Liver (tissue), 9 donors: ENCODE measurements around the gene NCAPD2. TPM values are rescaled to one million over a fixed set of nuclear protein-coding genes. Genes with fewer than 3 reads are reported as not detected.
"Not testable (repeated sequence)": the region's sequence is repeated elsewhere in the genome, so short reads cannot be mapped to it uniquely, and the experiment has no call there.

ENCODE experiments used
- DNase-seq: peaks from one replicate; pipeline ENCODE4 v3.0.0-alpha.2; 2017; ENCODE audit warnings: low spot score
- H3K27ac ChIP-seq, 2 donors: one replicate each; pipeline ENCODE4 v1.7.0; 2013; ENCODE audit warnings: inconsistent platforms in 2 of 2, low read length in 2 of 2, control low read depth in 1 of 2, low read depth in 1 of 2, mild to moderate bottlenecking in 1 of 2
- H3K27me3 ChIP-seq, 4 donors: one replicate each; pipeline versions ENCODE4 v1.6.1 to v1.7.0; 2013; ENCODE audit warnings: low read length in 3 of 4, inconsistent platforms in 1 of 4, mild to moderate bottlenecking in 1 of 4, moderate library complexity in 1 of 4; ENCODE audit not compliant: control insufficient read depth in 4 of 4, insufficient read depth in 4 of 4
- H3K36me3 ChIP-seq, 4 donors: one replicate each; pipeline versions ENCODE4 v1.6.1 to v1.7.0; 2013; ENCODE audit warnings: low read length in 3 of 4, mild to moderate bottlenecking in 3 of 4, low read depth in 1 of 4, moderate library complexity in 1 of 4; ENCODE audit not compliant: control insufficient read depth in 4 of 4, insufficient read depth in 3 of 4
- H3K4me1 ChIP-seq, 4 donors: one replicate each; pipeline versions ENCODE4 v1.6.1 to v1.7.0; 2013; ENCODE audit warnings: low read length in 3 of 4, mild to moderate bottlenecking in 3 of 4, moderate library complexity in 1 of 4; ENCODE audit not compliant: control insufficient read depth in 4 of 4, insufficient read depth in 4 of 4
- H3K4me3 ChIP-seq, 3 donors: one replicate each; pipeline versions ENCODE4 v1.6.1 to v1.7.0; 2013; ENCODE audit warnings: low read length in 3 of 3, control low read depth in 1 of 3, low read depth in 1 of 3, mild to moderate bottlenecking in 1 of 3
- H3K9ac ChIP-seq, 2 donors: one replicate each; pipeline ENCODE4 v1.7.0; 2013; ENCODE audit warnings: low read length in 2 of 2, mild to moderate bottlenecking in 2 of 2, moderate library complexity in 2 of 2, control low read depth in 1 of 2, low read depth in 1 of 2
- H3K9me3 ChIP-seq, 4 donors: one replicate each; pipeline versions ENCODE4 v1.6.1 to v1.7.0; 2013; ENCODE audit warnings: low read length in 3 of 4; ENCODE audit not compliant: control insufficient read depth in 4 of 4
- EGR1 ChIP-seq, 2 donors: IDR thresholded peaks; 2 replicates each; pipeline ENCODE4 v1.6.1; 2016 to 2018; ENCODE audit warnings: antibody characterized with exemption in 2 of 2, low read depth in 2 of 2
- FOXA1 ChIP-seq: IDR thresholded peaks from 2 replicates; pipeline ENCODE4 v1.6.1; 2016; ENCODE audit warnings: antibody characterized with exemption
- FOXA2 ChIP-seq: IDR thresholded peaks from 2 replicates; pipeline ENCODE4 v1.6.1; 2016; ENCODE audit warnings: antibody characterized with exemption
- GABPA ChIP-seq, 2 donors: IDR thresholded peaks in 1 of 2; conservative IDR thresholded peaks in 1 of 2; 2 replicates each; pipeline ENCODE4 v1.6.1; 2016; ENCODE audit warnings: antibody characterized with exemption in 2 of 2, mild to moderate bottlenecking in 1 of 2, moderate library complexity in 1 of 2
- HNF4A ChIP-seq, 2 donors: conservative IDR thresholded peaks; 2 replicates each; pipeline ENCODE4 v1.6.1; 2016; ENCODE audit warnings: antibody characterized with exemption in 2 of 2, mild to moderate bottlenecking in 2 of 2
- HNF4G ChIP-seq: IDR thresholded peaks from 2 replicates; pipeline ENCODE4 v1.6.1; 2016; ENCODE audit warnings: antibody characterized with exemption
- JUND ChIP-seq, 2 donors: IDR thresholded peaks; 2 replicates each; pipeline ENCODE4 v1.6.1; 2016; ENCODE audit warnings: antibody characterized with exemption in 2 of 2
- NR2F2 ChIP-seq: IDR thresholded peaks from 2 replicates; pipeline ENCODE4 v1.6.1; 2016; ENCODE audit warnings: antibody characterized with exemption
- RAD21 ChIP-seq, 2 donors: IDR thresholded peaks; 2 replicates each; pipeline ENCODE4 v1.6.1; 2016; ENCODE audit warnings: antibody characterized with exemption in 2 of 2, mild to moderate bottlenecking in 2 of 2
- RXRA ChIP-seq, 2 donors: IDR thresholded peaks; 2 replicates each; pipeline ENCODE4 v1.6.1; 2017 to 2018; ENCODE audit warnings: antibody characterized with exemption in 2 of 2, mild to moderate bottlenecking in 1 of 2
- SP1 ChIP-seq: IDR thresholded peaks from 2 replicates; pipeline ENCODE4 v1.6.1; 2018; ENCODE audit warnings: antibody characterized with exemption, mild to moderate bottlenecking
- TAF1 ChIP-seq: conservative IDR thresholded peaks from 2 replicates; pipeline ENCODE4 v1.6.1; 2016; ENCODE audit warnings: antibody characterized with exemption, mild to moderate bottlenecking
- YY1 ChIP-seq: IDR thresholded peaks from 2 replicates; pipeline ENCODE4 v1.6.1; 2016; ENCODE audit warnings: antibody characterized with exemption, mild to moderate bottlenecking
- WGBS: extraction: QIAGEN DNeasy Blood & Tissue Kit; methylation state at CpG from one replicate; pipeline ENCODE4 v1.1.7; 2013; 5-methylcytosine and 5-hydroxymethylcytosine counted together
- polyA plus RNA-seq, 2 donors: library from polyadenylated mRNA; stranded (reverse) in 1 of 2; unstranded in 1 of 2; fragments of 200-250 nt in 1 of 2; fragments of >200 nt in 1 of 2; fragmentation: Nextera tagmentation in 1 of 2; extraction: Ambion mirVana in 1 of 2; gene quantifications; one replicate each; pipeline versions ENCODE4 v1.2.1 to v1.2.3, GENCODE V29; 2013 to 2015
- total RNA-seq, 2 donors: library from RNA; depleted of rRNA; stranded (reverse); fragments of >200 nt; gene quantifications; one replicate each; pipeline ENCODE4 v1.2.3, GENCODE V29; 2014
- TF ChIP-seq, protein P1 (sequence below): IDR thresholded peaks from 2 replicates; pipeline ENCODE4 v1.6.1; 2016; ENCODE audit warnings: antibody characterized with exemption
- TF ChIP-seq, protein P2 (sequence below): IDR thresholded peaks from 2 replicates; pipeline ENCODE4 v1.6.1; 2016; ENCODE audit warnings: antibody characterized with exemption
- TF ChIP-seq, protein P3 (sequence below): IDR thresholded peaks from 2 replicates; pipeline ENCODE4 v1.6.1; 2016; ENCODE audit warnings: antibody characterized with exemption, mild to moderate bottlenecking
- TF ChIP-seq, protein P4 (sequence below): IDR thresholded peaks from 2 replicates; pipeline ENCODE4 v1.6.1; 2016; ENCODE audit warnings: antibody characterized with exemption
- TF ChIP-seq, protein P5 (sequence below): fragments of 150-350 bp; IDR thresholded peaks from 2 replicates; pipeline ENCODE4 v1.5.1; 2017; ENCODE audit warnings: improper control_type of control experiment, low read depth, low read length; ENCODE audit not compliant: missing input control
- donor health status: healthy.
- donor health status: healthy.
- donor health status: healthy.
- donor health status: healthy.
- donor health status: healthy.

The NCAPD2 gene
- total and polyA plus RNA-seq, 4 donors = 2.0 to 55.1 (median 7.4) TPM

DNA sequence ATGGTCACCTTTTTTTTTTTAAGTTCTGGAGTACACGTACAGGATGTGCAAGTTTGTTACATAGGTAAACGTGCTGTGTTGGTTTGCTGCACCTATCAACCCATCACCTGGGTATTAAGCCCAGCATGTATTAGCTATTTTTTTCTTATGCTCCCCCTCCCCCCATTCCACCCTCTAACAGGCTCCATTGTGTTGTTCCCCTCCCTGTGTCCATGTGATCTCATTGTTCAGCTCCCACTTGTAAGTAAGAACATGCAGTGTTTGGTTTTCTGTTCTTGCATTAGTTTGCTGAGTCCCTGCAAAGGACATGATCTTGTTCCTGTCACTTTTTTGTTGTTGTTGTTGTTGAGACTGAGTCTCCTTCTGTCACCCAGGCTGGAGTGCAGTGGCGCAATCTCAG, 3.4 kb downstream of the NCAPD2 start:
- Histone ChIP-seq H3K4me1 (peaks cover 1 to 27% (median 16%) of the 10 kb centered on the region in 4 donors), H3K36me3 (peaks cover 0 to 26% (median 7%) of the 10 kb centered on the region in 4 donors)
- H3K27me3 ChIP-seq, H3K9me3 ChIP-seq, H3K27ac ChIP-seq, DNase-seq, H3K9ac ChIP-seq, H3K4me3 ChIP-seq: not testable (repeated sequence)
- 93% methylated on average over 3 of the region's 3 CpGs for WGBS

DNA sequence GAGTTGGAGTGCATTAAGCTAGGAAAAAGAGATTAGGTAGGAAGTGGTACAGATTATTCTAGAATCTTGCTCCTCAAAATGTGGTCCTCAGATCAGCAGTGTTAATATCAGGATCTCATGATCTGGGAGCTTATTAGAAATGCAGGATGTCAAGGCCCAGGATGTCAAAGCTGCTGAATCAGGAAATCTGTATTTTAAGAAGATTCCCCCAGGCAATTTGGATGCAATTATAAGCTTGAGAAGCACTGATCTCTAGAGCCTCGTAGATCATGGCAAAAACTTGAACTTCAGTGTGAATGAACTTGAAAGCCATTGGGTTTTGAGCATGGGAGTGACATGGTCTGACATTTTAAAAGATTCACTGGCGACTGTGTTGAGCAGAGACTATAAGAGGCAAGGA, 6.6 kb downstream of the NCAPD2 start:
- Histone ChIP-seq H3K9ac (no peak overlapping the region), H3K27ac (no peak overlapping the region), H3K9me3 (no peaks in the 10 kb centered on the region), H3K27me3 (no peaks in the 10 kb centered on the region), H3K4me3 (no peak overlapping the region), H3K36me3 (peaks cover 2 to 23% (median 10%) of the 10 kb centered on the region in 4 donors), H3K4me1 (peaks cover 0 to 3% (median 0%) of the 10 kb centered on the region in 4 donors)
- TF ChIP-seq FOXA1 (no peak), GABPA (IDR thresholded peaks at IDR 0.05 in 1 of 2, conservative IDR thresholded peaks at IDR 0.05 in 1 of 2) (no peak), RXRA (IDR thresholded peaks at IDR 0.05) (no peak), HNF4A (conservative IDR thresholded peaks at IDR 0.05) (no peak), YY1 (no peak), HNF4G (no peak), EGR1 (IDR thresholded peaks at IDR 0.05; ENCODE audit: low read depth in 2 of 2) (no peak), TAF1 (no peak), SP1 (no peak), NR2F2 (no peak), RAD21 (IDR thresholded peaks at IDR 0.05) (no peak), JUND (IDR thresholded peaks at IDR 0.05) (no peak), FOXA2 (no peak)
- TF ChIP-seq, protein P1, sequence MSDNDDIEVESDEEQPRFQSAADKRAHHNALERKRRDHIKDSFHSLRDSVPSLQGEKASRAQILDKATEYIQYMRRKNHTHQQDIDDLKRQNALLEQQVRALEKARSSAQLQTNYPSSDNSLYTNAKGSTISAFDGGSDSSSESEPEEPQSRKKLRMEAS = no peak
- TF ChIP-seq, protein P2, sequence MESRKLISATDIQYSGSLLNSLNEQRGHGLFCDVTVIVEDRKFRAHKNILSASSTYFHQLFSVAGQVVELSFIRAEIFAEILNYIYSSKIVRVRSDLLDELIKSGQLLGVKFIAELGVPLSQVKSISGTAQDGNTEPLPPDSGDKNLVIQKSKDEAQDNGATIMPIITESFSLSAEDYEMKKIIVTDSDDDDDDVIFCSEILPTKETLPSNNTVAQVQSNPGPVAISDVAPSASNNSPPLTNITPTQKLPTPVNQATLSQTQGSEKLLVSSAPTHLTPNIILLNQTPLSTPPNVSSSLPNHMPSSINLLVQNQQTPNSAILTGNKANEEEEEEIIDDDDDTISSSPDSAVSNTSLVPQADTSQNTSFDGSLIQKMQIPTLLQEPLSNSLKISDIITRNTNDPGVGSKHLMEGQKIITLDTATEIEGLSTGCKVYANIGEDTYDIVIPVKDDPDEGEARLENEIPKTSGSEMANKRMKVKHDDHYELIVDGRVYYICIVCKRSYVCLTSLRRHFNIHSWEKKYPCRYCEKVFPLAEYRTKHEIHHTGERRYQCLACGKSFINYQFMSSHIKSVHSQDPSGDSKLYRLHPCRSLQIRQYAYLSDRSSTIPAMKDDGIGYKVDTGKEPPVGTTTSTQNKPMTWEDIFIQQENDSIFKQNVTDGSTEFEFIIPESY = no peak
- TF ChIP-seq, protein P3, sequence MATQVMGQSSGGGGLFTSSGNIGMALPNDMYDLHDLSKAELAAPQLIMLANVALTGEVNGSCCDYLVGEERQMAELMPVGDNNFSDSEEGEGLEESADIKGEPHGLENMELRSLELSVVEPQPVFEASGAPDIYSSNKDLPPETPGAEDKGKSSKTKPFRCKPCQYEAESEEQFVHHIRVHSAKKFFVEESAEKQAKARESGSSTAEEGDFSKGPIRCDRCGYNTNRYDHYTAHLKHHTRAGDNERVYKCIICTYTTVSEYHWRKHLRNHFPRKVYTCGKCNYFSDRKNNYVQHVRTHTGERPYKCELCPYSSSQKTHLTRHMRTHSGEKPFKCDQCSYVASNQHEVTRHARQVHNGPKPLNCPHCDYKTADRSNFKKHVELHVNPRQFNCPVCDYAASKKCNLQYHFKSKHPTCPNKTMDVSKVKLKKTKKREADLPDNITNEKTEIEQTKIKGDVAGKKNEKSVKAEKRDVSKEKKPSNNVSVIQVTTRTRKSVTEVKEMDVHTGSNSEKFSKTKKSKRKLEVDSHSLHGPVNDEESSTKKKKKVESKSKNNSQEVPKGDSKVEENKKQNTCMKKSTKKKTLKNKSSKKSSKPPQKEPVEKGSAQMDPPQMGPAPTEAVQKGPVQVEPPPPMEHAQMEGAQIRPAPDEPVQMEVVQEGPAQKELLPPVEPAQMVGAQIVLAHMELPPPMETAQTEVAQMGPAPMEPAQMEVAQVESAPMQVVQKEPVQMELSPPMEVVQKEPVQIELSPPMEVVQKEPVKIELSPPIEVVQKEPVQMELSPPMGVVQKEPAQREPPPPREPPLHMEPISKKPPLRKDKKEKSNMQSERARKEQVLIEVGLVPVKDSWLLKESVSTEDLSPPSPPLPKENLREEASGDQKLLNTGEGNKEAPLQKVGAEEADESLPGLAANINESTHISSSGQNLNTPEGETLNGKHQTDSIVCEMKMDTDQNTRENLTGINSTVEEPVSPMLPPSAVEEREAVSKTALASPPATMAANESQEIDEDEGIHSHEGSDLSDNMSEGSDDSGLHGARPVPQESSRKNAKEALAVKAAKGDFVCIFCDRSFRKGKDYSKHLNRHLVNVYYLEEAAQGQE = no peak
- TF ChIP-seq, protein P4, sequence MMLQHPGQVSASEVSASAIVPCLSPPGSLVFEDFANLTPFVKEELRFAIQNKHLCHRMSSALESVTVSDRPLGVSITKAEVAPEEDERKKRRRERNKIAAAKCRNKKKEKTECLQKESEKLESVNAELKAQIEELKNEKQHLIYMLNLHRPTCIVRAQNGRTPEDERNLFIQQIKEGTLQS = no peak
- TF ChIP-seq, protein P5, sequence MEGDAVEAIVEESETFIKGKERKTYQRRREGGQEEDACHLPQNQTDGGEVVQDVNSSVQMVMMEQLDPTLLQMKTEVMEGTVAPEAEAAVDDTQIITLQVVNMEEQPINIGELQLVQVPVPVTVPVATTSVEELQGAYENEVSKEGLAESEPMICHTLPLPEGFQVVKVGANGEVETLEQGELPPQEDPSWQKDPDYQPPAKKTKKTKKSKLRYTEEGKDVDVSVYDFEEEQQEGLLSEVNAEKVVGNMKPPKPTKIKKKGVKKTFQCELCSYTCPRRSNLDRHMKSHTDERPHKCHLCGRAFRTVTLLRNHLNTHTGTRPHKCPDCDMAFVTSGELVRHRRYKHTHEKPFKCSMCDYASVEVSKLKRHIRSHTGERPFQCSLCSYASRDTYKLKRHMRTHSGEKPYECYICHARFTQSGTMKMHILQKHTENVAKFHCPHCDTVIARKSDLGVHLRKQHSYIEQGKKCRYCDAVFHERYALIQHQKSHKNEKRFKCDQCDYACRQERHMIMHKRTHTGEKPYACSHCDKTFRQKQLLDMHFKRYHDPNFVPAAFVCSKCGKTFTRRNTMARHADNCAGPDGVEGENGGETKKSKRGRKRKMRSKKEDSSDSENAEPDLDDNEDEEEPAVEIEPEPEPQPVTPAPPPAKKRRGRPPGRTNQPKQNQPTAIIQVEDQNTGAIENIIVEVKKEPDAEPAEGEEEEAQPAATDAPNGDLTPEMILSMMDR = no peak
- no peak for DNase-seq
- WGBS = 93% methylated on average over 2 of the region's 2 CpGs
